Measurements from ENCODE around the gene DCAF17. TPM values are rescaled to one million over a fixed set of nuclear protein-coding genes. Genes with fewer than 3 reads are reported as not detected.
"Not testable (repeated sequence)": the region's sequence is repeated elsewhere in the genome, so short reads cannot be mapped to it uniquely, and the experiment has no call there.

Gene DCAF17
- total and polyA plus RNA-seq, 5 donors: 2.9 to 12.1 (median 7.8) TPM

- Histone ChIP-seq H3K27me3 (ENCODE audit: control insufficient read depth, insufficient read depth) (no peaks in the 10 kb centered on the region), H3K9me3 (ENCODE audit: control insufficient read depth, low read length) (no peaks in the 10 kb centered on the region), H3K27ac (ENCODE audit: low read length) (no peak overlapping the region), H3K4me1 (ENCODE audit: control insufficient read depth, insufficient read depth, low read length) (no peaks in the 10 kb centered on the region), H3K4me3 (ENCODE audit: low read length) (no peak overlapping the region)
- ATAC-seq (no peak), DNase-seq (no peak)
- intact Hi-C loops (cut with DNase I): no loop called here
These were observed 23.4 kb upstream of the DCAF17 start for GRCh38 chr2:171410624-171411023.

- Histone ChIP-seq H3K4me1 (ENCODE audit: control insufficient read depth, insufficient read depth, low read length) (no peaks in the 10 kb centered on the region), H3K9me3 (ENCODE audit: control insufficient read depth, low read length) (no peaks in the 10 kb centered on the region), H3K4me3 (ENCODE audit: low read length) (no peak overlapping the region), H3K27me3 (ENCODE audit: control insufficient read depth, insufficient read depth) (no peaks in the 10 kb centered on the region), H3K27ac (ENCODE audit: low read length) (no peak overlapping the region)
- DNase-seq (no peak), ATAC-seq (no peak)
- 73% methylated on average over 1 of the region's 1 CpG for WGBS
- intact Hi-C loops (cut with DNase I): no loop called here
These were observed 22.8 kb upstream of the DCAF17 start for GRCh38 chr2:171411214-171411613.

GRCh38 chr2:171411791-171412483 is 22.1 kb upstream of the DCAF17 start:
- no peak for DNase-seq
- no peaks in the 10 kb centered on the region for H3K9me3 ChIP-seq (ENCODE audit: control insufficient read depth, low read length)
- no peaks in the 10 kb centered on the region for H3K4me1 ChIP-seq (ENCODE audit: control insufficient read depth, insufficient read depth, low read length)
- ATAC-seq: no peak
- no peak overlapping the region for H3K27ac ChIP-seq (ENCODE audit: low read length)
- intact Hi-C loops (cut with DNase I): no loop called here
- H3K27me3 ChIP-seq (ENCODE audit: control insufficient read depth, insufficient read depth): no peaks in the 10 kb centered on the region
- 94% methylated on average over 2 of the region's 2 CpGs for WGBS
- H3K4me3 ChIP-seq (ENCODE audit: low read length): no peak overlapping the region

GRCh38 chr2:171412571-171413175 is 21.4 kb upstream of the DCAF17 start:
- WGBS: 62% methylated on average over 2 of the region's 2 CpGs
- intact Hi-C loops (cut with DNase I): no loop called here
- Histone ChIP-seq H3K27ac (ENCODE audit: low read length) (no peak overlapping the region), H3K4me3 (ENCODE audit: low read length) (no peak overlapping the region), H3K4me1 (ENCODE audit: control insufficient read depth, insufficient read depth, low read length) (no peaks in the 10 kb centered on the region), H3K27me3 (ENCODE audit: control insufficient read depth, insufficient read depth) (no peaks in the 10 kb centered on the region), H3K9me3 (ENCODE audit: control insufficient read depth, low read length) (no peaks in the 10 kb centered on the region)
- DNase-seq (no peak), ATAC-seq (no peak)

- not testable (repeated sequence) for ATAC-seq
- intact Hi-C loops (cut with DNase I): loop anchor here in 2 of 4 donors (5.0 kb wide), 1 partner anchor 442 kb away; no protein-coding TSS in a partner anchor
These were observed 19.4 kb upstream of the DCAF17 start for GRCh38 chr2:171414645-171415044.

GRCh38 chr2:171416009-171416926 is 17.8 kb upstream of the DCAF17 start:
- DNase-seq (peak; percentile 88 to 93 (median 89)), ATAC-seq (peak; percentile 97 to 99)
- intact Hi-C loops (cut with DNase I): loop anchor here (2.0 to 5.0 kb wide), 3 partner anchors 441 to 444 kb away; no protein-coding TSS in a partner anchor
- 32% methylated on average over 7 of the region's 7 CpGs for WGBS
- Histone ChIP-seq H3K4me1 (ENCODE audit: control insufficient read depth, insufficient read depth, low read length) (no peaks in the 10 kb centered on the region), H3K4me3 (ENCODE audit: low read length) (no peak overlapping the region), H3K27me3 (ENCODE audit: control insufficient read depth, insufficient read depth) (no peaks in the 10 kb centered on the region), H3K27ac (ENCODE audit: low read length) (no peak overlapping the region), H3K9me3 (ENCODE audit: control insufficient read depth, low read length) (no peaks in the 10 kb centered on the region)

More at GRCh38 chr2:171414645-171415044, 19.4 kb upstream of the DCAF17 start:
- H3K4me3 ChIP-seq (ENCODE audit: low read length); H3K27me3 ChIP-seq (ENCODE audit: control insufficient read depth, insufficient read depth); H3K4me1 ChIP-seq (ENCODE audit: control insufficient read depth, insufficient read depth, low read length); DNase-seq; H3K9me3 ChIP-seq (ENCODE audit: control insufficient read depth, low read length); H3K27ac ChIP-seq (ENCODE audit: low read length): not testable (repeated sequence)
- WGBS: 80% methylated on average over 4 of the region's 4 CpGs

- H3K27ac ChIP-seq (ENCODE audit: low read length): no peak overlapping the region
These were observed 14.7 kb upstream of the DCAF17 start for GRCh38 chr2:171419333-171419732.

GRCh38 chr2:171420728-171421563 is 13.1 kb upstream of the DCAF17 start:
- intact Hi-C loops (cut with DNase I): no loop called here
- H3K4me3 ChIP-seq (ENCODE audit: low read length): no peak overlapping the region
- 77% methylated on average over 3 of the region's 3 CpGs for WGBS
- peaks cover 2% of the 10 kb centered on the region for H3K9me3 ChIP-seq (ENCODE audit: control insufficient read depth, low read length)
- DNase-seq (no peak), ATAC-seq (no peak)
- no peaks in the 10 kb centered on the region for H3K27me3 ChIP-seq (ENCODE audit: control insufficient read depth, insufficient read depth)
- no peak overlapping the region for H3K27ac ChIP-seq (ENCODE audit: low read length)
- no peaks in the 10 kb centered on the region for H3K4me1 ChIP-seq (ENCODE audit: control insufficient read depth, insufficient read depth, low read length)

More at GRCh38 chr2:171419333-171419732, 14.7 kb upstream of the DCAF17 start:
- intact Hi-C loops (cut with DNase I): loop anchor here in 2 of 4 donors (5.0 kb wide), 1 partner anchor 447 kb away; no protein-coding TSS in a partner anchor
- 92% methylated on average over 2 of the region's 2 CpGs for WGBS
- Histone ChIP-seq H3K4me3 (ENCODE audit: low read length) (no peak overlapping the region), H3K27me3 (ENCODE audit: control insufficient read depth, insufficient read depth) (no peaks in the 10 kb centered on the region), H3K4me1 (ENCODE audit: control insufficient read depth, insufficient read depth, low read length) (no peaks in the 10 kb centered on the region), H3K9me3 (ENCODE audit: control insufficient read depth, low read length) (peaks cover 2% of the 10 kb centered on the region)
- DNase-seq (no peak), ATAC-seq (no peak)

- H3K4me1 ChIP-seq (ENCODE audit: control insufficient read depth, insufficient read depth, low read length); H3K9me3 ChIP-seq (ENCODE audit: control insufficient read depth, low read length); H3K4me3 ChIP-seq (ENCODE audit: low read length); ATAC-seq; intact Hi-C loops (cut with DNase I); H3K27me3 ChIP-seq (ENCODE audit: control insufficient read depth, insufficient read depth); DNase-seq; H3K27ac ChIP-seq (ENCODE audit: low read length): not testable (repeated sequence)
- WGBS: 91% methylated on average over 2 of the region's 2 CpGs
These were observed 11.1 kb upstream of the DCAF17 start for GRCh38 chr2:171422710-171423495.
